Prostate gland (tissue), 2 donors: ENCODE results near the gene LRRN4. TPM values are rescaled to one million over a fixed set of nuclear protein-coding genes. Genes with fewer than 3 reads are reported as not detected.
A peak's percentile ranks its signal among the peaks of the same experiment; 100 is the strongest.

Experiments used
- DNase-seq: peaks from one replicate; pipeline ENCODE4 v3.0.0-alpha.2; 2019; ENCODE audit warnings: low spot score
- H3K27ac ChIP-seq, 2 donors: fragments of 200-600 bp; sonication (generic); 2 replicates each; pipeline ENCODE4 v1.5.1; 2017 to 2019
- H3K27me3 ChIP-seq: fragments of 200-600 bp; sonication (generic); replicated peaks from 2 replicates; pipeline ENCODE4 v1.5.1; 2019; ENCODE audit not compliant: insufficient read depth
- H3K36me3 ChIP-seq, 2 donors: fragments of 200-600 bp; sonication (generic); 1 replicate in 1 of 2; 2 replicates in 1 of 2; pipeline versions ENCODE4 v1.5.1 to v1.8.1; 2017 to 2019
- H3K4me1 ChIP-seq: fragments of 200-600 bp; sonication (generic); replicated peaks from 2 replicates; pipeline ENCODE4 v1.5.1; 2019
- H3K4me3 ChIP-seq, 2 donors: fragments of 200-600 bp; sonication (generic); 2 replicates each; pipeline ENCODE4 v1.5.1; 2017 to 2019
- H3K9me3 ChIP-seq: fragments of 200-600 bp; sonication (generic); 2 replicates; pipeline ENCODE4 v1.5.1; 2017
- CTCF ChIP-seq, 4 experiments: fragments of 200-600 bp in 2 of 4; fragments of 450-650 bp in 2 of 4; sonication (generic) in 2 of 4; IDR thresholded peaks; 1 replicate in 3 of 4; 2 replicates in 1 of 4; pipeline ENCODE4 v1.5.1; 2016 to 2019; ENCODE audit warnings: antibody characterized with exemption in 4 of 4, mild to moderate bottlenecking in 2 of 4, moderate library complexity in 2 of 4
- POLR2A ChIP-seq: fragments of 450-650 bp; IDR thresholded peaks from one replicate; pipeline ENCODE4 v1.6.1; 2016; ENCODE audit warnings: antibody characterized with exemption, mild to moderate bottlenecking
- POLR2AphosphoS5 ChIP-seq: sonication (generic); formaldehyde crosslinking; IDR thresholded peaks from one replicate; pipeline ENCODE4 v1.6.1; 2017; ENCODE audit warnings: antibody characterized with exemption
- WGBS: methylation state at CpG from one replicate; pipeline ENCODE4 v1.1.5; 2018; 5-methylcytosine and 5-hydroxymethylcytosine counted together
- intact Hi-C: fragments of 100-400 bp; cut with DNase I; formaldehyde crosslinking; loops from one replicate; pipeline ENCODE4 v1.14.2; 2022
- total RNA-seq, 2 donors: library from RNA; depleted of rRNA; stranded (reverse); fragments of >200 nt; gene quantifications; one replicate each; pipeline ENCODE4 v1.1.0, GENCODE V29; 2016

The LRRN4 gene
- total RNA-seq, 2 donors from 2014 or later, result 0.68 TPM; not detected in 1

DNA sequence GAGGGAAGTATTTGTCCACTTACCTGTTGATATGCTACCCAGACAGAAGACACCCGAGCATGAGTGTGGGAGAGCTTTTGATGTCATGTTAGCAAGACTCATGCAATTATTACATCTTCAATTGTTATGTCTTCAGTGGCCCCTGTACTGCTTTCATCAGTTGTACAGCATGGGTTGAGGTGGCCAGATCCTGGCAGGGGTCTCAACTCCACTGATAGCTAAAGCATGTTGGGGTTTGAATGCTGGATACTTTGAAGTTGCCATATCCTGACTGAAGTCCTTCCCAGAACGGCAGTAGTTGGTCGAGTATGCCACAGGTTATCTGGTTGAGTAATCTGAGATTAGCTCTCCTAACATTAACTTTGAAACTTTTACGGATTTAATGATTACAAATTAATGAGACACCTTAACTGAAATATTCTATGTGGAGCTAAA, 46.7 kb downstream of the LRRN4 start:
- intact Hi-C loops, result no loop called here
- H3K9me3 ChIP-seq, result no peaks in the 10 kb centered on the region
- H3K27me3 ChIP-seq, result no peaks in the 10 kb centered on the region
- under 1% methylated on average over 4 of the region's 4 CpGs for WGBS
- no peaks in the 10 kb centered on the region for H3K36me3 ChIP-seq
- H3K4me3 ChIP-seq, result peak overlapping the region; percentile 88 to 89
- TF ChIP-seq POLR2A, result no peak
- TF ChIP-seq CTCF (IDR thresholded peaks at IDR 0.05), result no peak
- no peak for TF ChIP-seq POLR2AphosphoS5
- peak overlapping the region in 1 of 2 donors; percentile 26 for H3K27ac ChIP-seq
- DNase-seq, result no peak
- no peaks in the 10 kb centered on the region for H3K4me1 ChIP-seq

GRCh38 chr20:6006603-6006949, 47.3 kb downstream of the LRRN4 start:
- peak overlapping the region; percentile 88 to 89 for H3K4me3 ChIP-seq
- no peaks in the 10 kb centered on the region for H3K4me1 ChIP-seq
- H3K36me3 ChIP-seq, result no peaks in the 10 kb centered on the region
- DNase-seq, result peak; percentile 6
- no peaks in the 10 kb centered on the region for H3K27me3 ChIP-seq
- TF ChIP-seq POLR2AphosphoS5 (no peak), POLR2A (no peak), CTCF (IDR thresholded peaks at IDR 0.05) (no peak)
- H3K27ac ChIP-seq, result peak overlapping the region; percentile 76 to 83
- H3K9me3 ChIP-seq, result no peaks in the 10 kb centered on the region
- 2% methylated on average over 8 of the region's 10 CpGs for WGBS
- intact Hi-C loops, result no loop called here

- DNase-seq, result no peak
- TF ChIP-seq POLR2A (no peak), POLR2AphosphoS5 (no peak), CTCF (IDR thresholded peaks at IDR 0.05) (no peak)
- H3K4me1 ChIP-seq, result no peaks in the 10 kb centered on the region
- intact Hi-C loops, result no loop called here
- H3K9me3 ChIP-seq, result no peaks in the 10 kb centered on the region
- no peak overlapping the region for H3K27ac ChIP-seq
- H3K36me3 ChIP-seq, result no peaks in the 10 kb centered on the region
- WGBS, result 81% methylated on average over 8 of the region's 8 CpGs
- no peaks in the 10 kb centered on the region for H3K27me3 ChIP-seq
- H3K4me3 ChIP-seq, result no peak overlapping the region
Observed at GRCh38 chr20:6000871-6001270, 53.0 kb downstream of the LRRN4 start.

GRCh38 chr20:5999783-6000182, 54.1 kb downstream of the LRRN4 start:
- intact Hi-C loops, result no loop called here
- H3K4me3 ChIP-seq, result no peak overlapping the region
- TF ChIP-seq POLR2A (no peak), POLR2AphosphoS5 (no peak), CTCF (IDR thresholded peaks at IDR 0.05) (no peak)
- H3K27me3 ChIP-seq, result no peaks in the 10 kb centered on the region
- H3K36me3 ChIP-seq, result no peaks in the 10 kb centered on the region
- no peak overlapping the region for H3K27ac ChIP-seq
- WGBS, result 98% methylated on average over 9 of the region's 9 CpGs
- no peak for DNase-seq
- no peaks in the 10 kb centered on the region for H3K9me3 ChIP-seq
- no peaks in the 10 kb centered on the region for H3K4me1 ChIP-seq

- peak; percentile 22 for DNase-seq
- 67% methylated on average over 1 of the region's 1 CpG for WGBS
Observed at GRCh38 chr20:5996765-5997164, 57.1 kb downstream of the LRRN4 start.

More at GRCh38 chr20:5996765-5997164, 57.1 kb downstream of the LRRN4 start:
- Histone ChIP-seq H3K4me3 (no peak overlapping the region), H3K27me3 (no peaks in the 10 kb centered on the region), H3K4me1 (no peaks in the 10 kb centered on the region), H3K27ac (peak overlapping the region in 1 of 2 donors; percentile 60), H3K36me3 (no peaks in the 10 kb centered on the region), H3K9me3 (no peaks in the 10 kb centered on the region)
- intact Hi-C loops, result no loop called here
- TF ChIP-seq CTCF (IDR thresholded peaks at IDR 0.05), result peak in 2 of 4 experiments; percentile 14 to 43
- TF ChIP-seq POLR2AphosphoS5, result peak; percentile 62
- no peak for TF ChIP-seq POLR2A
